ENCODE measurements around the gene IL6ST. TPM values are rescaled to one million over a fixed set of nuclear protein-coding genes. Genes with fewer than 3 reads are reported as not detected.
A peak's percentile ranks its signal among the peaks of the same experiment; 100 is the strongest.

IL6ST gene
- total RNA-seq, 4 donors from 2014 or later = 88.8 to 179 (median 116) TPM

DNA sequence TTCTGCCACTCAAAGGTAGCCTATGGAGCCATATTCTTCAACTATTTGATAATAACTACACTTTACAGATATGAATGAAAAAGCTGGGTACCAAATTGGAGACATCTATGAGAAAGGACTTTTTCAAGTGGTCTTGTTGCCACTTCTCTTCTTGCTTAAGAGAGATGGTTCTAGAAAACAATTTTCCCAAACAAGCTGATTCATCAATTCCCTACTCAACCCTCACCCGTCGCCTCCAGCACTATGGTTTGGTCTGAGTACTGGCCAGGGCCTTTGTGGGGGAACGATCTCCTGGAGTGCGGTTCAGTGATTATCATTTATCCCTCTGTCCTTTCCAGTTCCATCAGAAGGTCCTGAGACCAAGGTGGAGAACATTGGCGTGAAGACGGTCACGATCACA lies 86.8 kb downstream of the IL6ST start:
- Histone ChIP-seq H3K36me3 (no peaks in the 10 kb centered on the region), H3K4me3 (no peak overlapping the region), H3K4me1 (no peaks in the 10 kb centered on the region), H3K9me3 (no peaks in the 10 kb centered on the region), H3K27ac (no peak overlapping the region), H3K27me3 (no peaks in the 10 kb centered on the region)
- TF ChIP-seq POLR2A (IDR thresholded peaks at IDR 0.05) = no peak
- TF ChIP-seq, protein P1, sequence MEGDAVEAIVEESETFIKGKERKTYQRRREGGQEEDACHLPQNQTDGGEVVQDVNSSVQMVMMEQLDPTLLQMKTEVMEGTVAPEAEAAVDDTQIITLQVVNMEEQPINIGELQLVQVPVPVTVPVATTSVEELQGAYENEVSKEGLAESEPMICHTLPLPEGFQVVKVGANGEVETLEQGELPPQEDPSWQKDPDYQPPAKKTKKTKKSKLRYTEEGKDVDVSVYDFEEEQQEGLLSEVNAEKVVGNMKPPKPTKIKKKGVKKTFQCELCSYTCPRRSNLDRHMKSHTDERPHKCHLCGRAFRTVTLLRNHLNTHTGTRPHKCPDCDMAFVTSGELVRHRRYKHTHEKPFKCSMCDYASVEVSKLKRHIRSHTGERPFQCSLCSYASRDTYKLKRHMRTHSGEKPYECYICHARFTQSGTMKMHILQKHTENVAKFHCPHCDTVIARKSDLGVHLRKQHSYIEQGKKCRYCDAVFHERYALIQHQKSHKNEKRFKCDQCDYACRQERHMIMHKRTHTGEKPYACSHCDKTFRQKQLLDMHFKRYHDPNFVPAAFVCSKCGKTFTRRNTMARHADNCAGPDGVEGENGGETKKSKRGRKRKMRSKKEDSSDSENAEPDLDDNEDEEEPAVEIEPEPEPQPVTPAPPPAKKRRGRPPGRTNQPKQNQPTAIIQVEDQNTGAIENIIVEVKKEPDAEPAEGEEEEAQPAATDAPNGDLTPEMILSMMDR (IDR thresholded peaks at IDR 0.05) = no peak
- no peak for DNase-seq

DNA sequence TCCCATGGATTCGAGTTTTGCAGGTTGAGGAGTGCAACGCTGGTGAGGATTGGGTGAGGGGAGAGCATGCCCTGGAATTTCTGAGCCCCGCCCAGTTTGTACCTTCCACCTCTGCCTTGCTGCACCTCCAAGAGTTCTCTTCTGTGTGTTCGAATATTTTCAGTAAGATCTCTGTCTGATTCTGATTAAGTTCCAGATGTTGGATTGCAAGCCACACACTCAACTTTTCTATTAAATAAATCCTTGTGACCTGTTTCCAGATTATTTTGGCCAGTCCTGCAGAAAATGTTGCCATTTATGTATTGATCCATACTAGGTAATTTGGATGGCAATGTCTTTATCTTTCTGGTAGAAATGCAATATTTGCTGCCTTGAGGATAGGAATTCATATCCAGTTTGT lies 89.5 kb downstream of the IL6ST start:
- H3K27me3 ChIP-seq = no peaks in the 10 kb centered on the region
- DNase-seq = no peak
- no peaks in the 10 kb centered on the region for H3K36me3 ChIP-seq
- H3K27ac ChIP-seq = no peak overlapping the region
- TF ChIP-seq, protein P1 (IDR thresholded peaks at IDR 0.05) = no peak
- no peak for TF ChIP-seq POLR2A (IDR thresholded peaks at IDR 0.05)
- no peaks in the 10 kb centered on the region for H3K9me3 ChIP-seq
- H3K4me1 ChIP-seq = no peaks in the 10 kb centered on the region
- no peak overlapping the region for H3K4me3 ChIP-seq

DNA sequence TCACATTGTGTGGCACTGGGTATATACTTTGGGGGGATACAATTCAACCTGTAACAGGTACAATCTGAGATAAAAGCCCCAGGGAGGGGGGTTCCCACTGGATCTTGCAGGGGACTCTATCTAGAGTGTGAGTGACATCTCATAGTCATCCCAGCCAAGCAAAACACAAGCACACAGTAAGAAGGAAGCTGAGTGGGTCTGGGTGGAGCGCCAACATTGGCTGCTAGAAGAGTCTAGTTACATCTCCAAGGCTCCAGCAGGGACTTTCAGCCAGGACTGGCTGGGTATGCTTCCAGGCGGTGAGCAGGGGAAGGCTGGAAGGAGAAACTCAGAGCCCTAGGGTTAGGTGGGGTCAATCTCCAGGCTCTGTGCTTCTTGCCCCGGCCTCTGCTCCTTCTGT lies 90.6 kb downstream of the IL6ST start:
- H3K9me3 ChIP-seq = no peaks in the 10 kb centered on the region
- DNase-seq = no peak
- H3K36me3 ChIP-seq = no peaks in the 10 kb centered on the region
- TF ChIP-seq, protein P1 (IDR thresholded peaks at IDR 0.05) = no peak
- no peak for TF ChIP-seq POLR2A (IDR thresholded peaks at IDR 0.05)
- H3K4me1 ChIP-seq = no peaks in the 10 kb centered on the region
- H3K27me3 ChIP-seq = no peaks in the 10 kb centered on the region
- H3K27ac ChIP-seq = no peak overlapping the region
- no peak overlapping the region for H3K4me3 ChIP-seq

DNA sequence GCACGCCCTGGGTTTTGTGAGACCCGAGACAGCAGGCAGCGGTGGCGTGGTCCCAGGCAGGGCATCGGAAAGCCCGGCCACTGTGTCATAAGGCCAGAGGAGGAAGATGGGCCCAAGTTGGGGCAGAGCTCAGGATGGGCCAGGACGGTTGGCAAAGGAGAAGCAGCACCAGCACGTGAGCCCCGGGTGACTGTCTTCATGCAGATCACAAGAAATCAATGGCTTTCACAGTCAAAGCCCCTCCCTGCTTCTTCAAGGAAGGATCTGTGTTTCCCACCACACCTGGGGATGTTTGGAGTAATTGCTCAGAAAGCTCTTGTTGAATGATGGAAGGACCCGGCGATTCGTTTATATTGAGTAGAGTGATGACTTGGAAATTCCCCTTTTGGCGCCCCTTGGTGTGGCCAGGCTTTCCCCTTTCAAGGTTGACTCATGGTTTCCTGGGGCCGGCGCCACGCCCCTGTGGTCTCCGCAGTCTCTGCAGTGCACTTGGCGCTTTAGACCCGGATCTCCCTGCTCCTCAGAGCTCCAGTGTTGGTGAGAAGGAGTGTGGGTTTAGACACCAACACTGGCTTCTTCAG lies 91.6 kb downstream of the IL6ST start:
- TF ChIP-seq, protein P1 (IDR thresholded peaks at IDR 0.05) = no peak
- TF ChIP-seq POLR2A (IDR thresholded peaks at IDR 0.05) = no peak
- peak in 1 of 3 donors; percentile 20 for DNase-seq
- Histone ChIP-seq H3K4me3 (no peak overlapping the region), H3K36me3 (no peaks in the 10 kb centered on the region), H3K9me3 (no peaks in the 10 kb centered on the region), H3K4me1 (no peaks in the 10 kb centered on the region), H3K27me3 (no peaks in the 10 kb centered on the region), H3K27ac (no peak overlapping the region)

DNA sequence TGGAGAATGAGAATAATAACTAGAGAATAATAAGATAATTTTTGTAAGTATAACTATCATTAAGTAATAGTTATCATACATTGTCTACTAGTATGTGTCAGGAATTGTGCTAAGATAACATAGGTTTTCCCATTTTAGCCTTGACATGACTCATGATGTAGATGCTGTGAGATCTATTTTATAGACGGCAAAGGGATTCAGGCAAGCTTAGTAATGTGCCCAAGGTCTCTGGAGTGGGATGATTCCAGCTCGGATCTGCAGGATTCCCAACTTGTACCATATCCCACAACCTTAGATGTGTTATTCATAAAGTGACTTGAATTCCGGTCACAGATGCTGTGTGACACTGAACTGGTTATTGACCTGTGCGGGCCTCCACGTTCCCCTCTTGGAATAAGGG lies 92.1 kb downstream of the IL6ST start:
- Histone ChIP-seq H3K36me3 (no peaks in the 10 kb centered on the region), H3K27me3 (no peaks in the 10 kb centered on the region), H3K4me3 (no peak overlapping the region), H3K9me3 (no peaks in the 10 kb centered on the region), H3K27ac (no peak overlapping the region), H3K4me1 (no peaks in the 10 kb centered on the region)
- no peak for DNase-seq
- TF ChIP-seq POLR2A (IDR thresholded peaks at IDR 0.05) = no peak
- TF ChIP-seq, protein P1 (IDR thresholded peaks at IDR 0.05) = no peak

DNA sequence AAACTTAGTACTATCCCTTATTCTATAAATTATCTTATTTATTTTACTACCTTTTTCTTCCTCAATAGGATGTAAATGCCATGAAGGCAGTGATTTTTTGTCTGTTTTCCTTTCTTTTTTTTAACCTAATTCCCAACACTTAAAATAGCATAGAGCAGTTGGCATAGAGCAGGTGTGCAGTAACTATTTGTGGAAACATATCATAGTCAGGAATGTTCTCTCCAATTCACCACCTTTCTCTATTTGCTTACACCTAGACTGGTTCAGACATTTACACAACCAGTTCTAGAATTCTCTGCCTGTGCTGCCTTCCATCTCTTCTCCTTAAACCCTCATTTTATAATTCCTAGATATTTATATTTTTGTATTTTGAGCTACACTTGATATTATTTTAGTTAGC lies 94.0 kb downstream of the IL6ST start:
- H3K36me3 ChIP-seq = no peaks in the 10 kb centered on the region
- no peaks in the 10 kb centered on the region for H3K9me3 ChIP-seq
- H3K4me3 ChIP-seq = no peak overlapping the region
- DNase-seq = no peak
- H3K4me1 ChIP-seq = no peaks in the 10 kb centered on the region
- H3K27ac ChIP-seq = no peak overlapping the region
- no peak for TF ChIP-seq POLR2A (IDR thresholded peaks at IDR 0.05)
- no peaks in the 10 kb centered on the region for H3K27me3 ChIP-seq

Data from Peyer's patch (tissue), 4 donors.